ENCODE data around the gene SPACA5.
A peak's percentile ranks its signal among the peaks of the same experiment; 100 is the strongest.
"Not testable (repeated sequence)": the region's sequence is repeated elsewhere in the genome, so short reads cannot be mapped to it uniquely, and the experiment has no call there.

Gene SPACA5

GRCh38 chrX:48006688-48007087 lies at the start of gene SPACA5:
Gene SPACA5, plus strand, starts transcription at chrX:48006988. Its CDS starts 815 bp downstream, at chrX:48007803.
- not testable (repeated sequence) for DNase-seq (ENCODE audit: low read depth)

- not testable (repeated sequence) for DNase-seq (ENCODE audit: low read depth)
Measured at GRCh38 chrX:47958206-47958605, 48.6 kb upstream of the SPACA5 start.

GRCh38 chrX:47958761-47959342 lies 47.9 kb upstream of the SPACA5 start:
- no peak for DNase-seq (ENCODE audit: low read depth)

- no peak for DNase-seq (ENCODE audit: low read depth)
Measured at GRCh38 chrX:47960406-47960805, 46.4 kb upstream of the SPACA5 start.

- DNase-seq (ENCODE audit: low read depth): not testable (repeated sequence)
Measured at GRCh38 chrX:47961830-47962229, 45.0 kb upstream of the SPACA5 start.

- DNase-seq (ENCODE audit: low read depth): not testable (repeated sequence)
Measured at GRCh38 chrX:47965526-47965925, 41.3 kb upstream of the SPACA5 start.

GRCh38 chrX:47973235-47973634 lies 33.6 kb upstream of the SPACA5 start:
- no peak for DNase-seq (ENCODE audit: low read depth)

GRCh38 chrX:47976254-47977151 lies 30.3 kb upstream of the SPACA5 start:
- DNase-seq (ENCODE audit: low read depth): no peak

- DNase-seq (ENCODE audit: low read depth): peak; percentile 35
Measured at GRCh38 chrX:47991263-47992094, 15.3 kb upstream of the SPACA5 start.

GRCh38 chrX:47992095-47992380 lies 14.8 kb upstream of the SPACA5 start:
- no peak for DNase-seq (ENCODE audit: low read depth)

- DNase-seq (ENCODE audit: low read depth): no peak
Measured at GRCh38 chrX:47992669-47993068, 14.1 kb upstream of the SPACA5 start.

GRCh38 chrX:48001260-48001659 lies 5.5 kb upstream of the SPACA5 start:
- no peak for DNase-seq (ENCODE audit: low read depth)

GRCh38 chrX:48002319-48002718 lies 4.5 kb upstream of the SPACA5 start:
- no peak for DNase-seq (ENCODE audit: low read depth)

GRCh38 chrX:48002929-48003328 lies 3.9 kb upstream of the SPACA5 start:
- no peak for DNase-seq (ENCODE audit: low read depth)

GRCh38 chrX:48003367-48003757 lies 3.4 kb upstream of the SPACA5 start:
- DNase-seq (ENCODE audit: low read depth): no peak

GRCh38 chrX:48003758-48004457 lies 2.9 kb upstream of the SPACA5 start, which contains the start of gene ZNF182:
Gene ZNF182, minus strand, starts transcription at chrX:48003989. Its CDS starts 1,380 bp downstream, at chrX:48002609.
- DNase-seq (ENCODE audit: low read depth): peak; percentile 36

GRCh38 chrX:48009445-48009960 lies 2.7 kb downstream of the SPACA5 start:
- not testable (repeated sequence) for DNase-seq (ENCODE audit: low read depth)

GRCh38 chrX:48016583-48017310 lies 10.0 kb downstream of the SPACA5 start:
- DNase-seq (ENCODE audit: low read depth): not testable (repeated sequence)

GRCh38 chrX:48019892-48020291 lies 13.1 kb downstream of the SPACA5 start:
- not testable (repeated sequence) for DNase-seq (ENCODE audit: low read depth)

GRCh38 chrX:48020472-48020871 lies 13.7 kb downstream of the SPACA5 start:
- not testable (repeated sequence) for DNase-seq (ENCODE audit: low read depth)
